BJ (cell line): ENCODE measurements around the gene LAMTOR4. TPM values are rescaled to one million over a fixed set of nuclear protein-coding genes. Genes with fewer than 3 reads are reported as not detected.

ENCODE experiments used
- CTCF ChIA-PET: fragments of 350-600 bp; formaldehyde crosslinking; extraction: SDS; loops from one replicate; lab custom pipeline; 2021; ENCODE audit warnings: antibody characterized with exemption, inconsistent platforms; lab: Yijun Ruan, JAX
- POLR2A ChIA-PET: fragments of 300-600 bp; sonication (Branson Sonifier 250); formaldehyde crosslinking; extraction: SDS; loops from one replicate; lab custom pipeline; 2021; ENCODE audit warnings: antibody characterized with exemption; lab: Charles Lee
- DNase-seq: peaks from one replicate; pipeline ENCODE4 v3.0.0-alpha.2; 2011; ENCODE audit warnings: low read depth
- H3K27me3 ChIP-seq: 2 replicates; pipeline ENCODE4 v1.6.0; 2011; ENCODE audit warnings: low read length; ENCODE audit not compliant: control insufficient read depth, insufficient read depth
- H3K36me3 ChIP-seq: 2 replicates; pipeline ENCODE4 v1.5.1; 2011; ENCODE audit warnings: low read length; ENCODE audit not compliant: control insufficient read depth, insufficient read depth
- H3K4me3 ChIP-seq: 2 replicates; pipeline ENCODE4 v1.5.1; 2011; ENCODE audit warnings: low read depth, mild to moderate bottlenecking, control low read depth, low read length
- polyA plus RNA-seq: library from polyadenylated mRNA; depleted of rRNA; stranded (reverse); fragments of >200 nt; gene quantifications from 2 replicates; pipeline ENCODE4 v1.2.3, GENCODE V29; 2011
- TF ChIP-seq, protein P1 (sequence below): IDR thresholded peaks from 2 replicates; pipeline ENCODE4 v1.5.1; 2011; ENCODE audit warnings: low read depth, mild to moderate bottlenecking, control low read depth, inconsistent platforms, low read length, moderate library complexity; ENCODE audit not compliant: insufficient read depth

Gene LAMTOR4
- polyA plus RNA-seq, 1 experiment: 193 TPM

DNA sequence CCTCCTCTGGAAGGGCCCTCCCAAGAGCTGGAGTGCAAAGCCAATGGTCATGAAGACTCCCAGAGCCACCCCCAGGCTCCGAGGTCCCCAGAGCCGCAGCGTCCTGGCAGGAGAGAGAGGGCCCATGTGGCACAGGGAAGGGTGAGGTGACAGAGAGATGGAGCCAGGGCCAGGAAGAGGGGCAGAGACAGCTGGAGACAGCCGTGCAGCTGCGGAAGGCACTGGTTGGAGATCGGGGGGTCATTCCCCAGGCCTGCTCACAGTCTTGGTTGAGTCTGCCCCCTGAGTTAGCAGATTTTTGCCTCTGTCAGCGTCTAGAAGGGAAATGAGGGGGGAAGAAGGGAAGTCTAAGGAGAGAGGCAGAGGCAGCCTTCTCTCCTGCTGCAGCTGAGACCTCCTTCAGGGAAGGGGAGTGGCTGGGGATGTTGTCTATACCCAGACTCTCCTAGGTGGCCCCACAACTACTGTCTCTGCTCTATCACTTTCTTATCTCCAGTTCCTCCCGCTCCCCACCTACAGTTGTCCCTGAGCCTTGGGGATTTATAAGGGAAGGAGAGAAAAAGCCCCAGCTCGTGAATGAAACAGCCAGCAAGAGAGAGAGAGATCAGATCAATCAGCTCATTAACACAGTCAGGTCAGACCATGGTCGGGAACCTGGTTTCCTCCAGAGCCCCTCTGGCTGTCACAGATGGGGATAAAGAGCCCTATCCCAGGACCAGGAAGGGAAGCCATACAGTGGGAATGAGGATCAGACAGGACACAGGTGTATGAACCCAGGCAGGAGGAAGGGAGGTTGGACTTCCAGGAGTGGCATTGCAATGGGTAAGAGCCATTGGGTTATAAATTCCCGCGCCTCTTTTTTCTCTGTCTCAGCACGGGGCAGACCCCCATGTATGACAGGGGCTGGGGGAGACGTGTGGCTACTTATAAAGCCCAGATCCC is 18.5 kb downstream of the LAMTOR4 start:
- POLR2A ChIA-PET: no interaction called here
- CTCF ChIA-PET: interaction anchor here (0.6 to 5.0 kb wide), 4 partner anchors 10 to 150 kb away, joined by 3 to 22 read pairs (median 4); partner anchors contain the start of genes GPC2 and STAG3
- Histone ChIP-seq H3K4me3 (peak overlapping the region; percentile 42; the same call in 1 of the 2 replicates), H3K36me3 (no peaks in the 10 kb centered on the region), H3K27me3 (no peaks in the 10 kb centered on the region)
- DNase-seq: no peak
- TF ChIP-seq, protein P1, sequence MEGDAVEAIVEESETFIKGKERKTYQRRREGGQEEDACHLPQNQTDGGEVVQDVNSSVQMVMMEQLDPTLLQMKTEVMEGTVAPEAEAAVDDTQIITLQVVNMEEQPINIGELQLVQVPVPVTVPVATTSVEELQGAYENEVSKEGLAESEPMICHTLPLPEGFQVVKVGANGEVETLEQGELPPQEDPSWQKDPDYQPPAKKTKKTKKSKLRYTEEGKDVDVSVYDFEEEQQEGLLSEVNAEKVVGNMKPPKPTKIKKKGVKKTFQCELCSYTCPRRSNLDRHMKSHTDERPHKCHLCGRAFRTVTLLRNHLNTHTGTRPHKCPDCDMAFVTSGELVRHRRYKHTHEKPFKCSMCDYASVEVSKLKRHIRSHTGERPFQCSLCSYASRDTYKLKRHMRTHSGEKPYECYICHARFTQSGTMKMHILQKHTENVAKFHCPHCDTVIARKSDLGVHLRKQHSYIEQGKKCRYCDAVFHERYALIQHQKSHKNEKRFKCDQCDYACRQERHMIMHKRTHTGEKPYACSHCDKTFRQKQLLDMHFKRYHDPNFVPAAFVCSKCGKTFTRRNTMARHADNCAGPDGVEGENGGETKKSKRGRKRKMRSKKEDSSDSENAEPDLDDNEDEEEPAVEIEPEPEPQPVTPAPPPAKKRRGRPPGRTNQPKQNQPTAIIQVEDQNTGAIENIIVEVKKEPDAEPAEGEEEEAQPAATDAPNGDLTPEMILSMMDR: no peak

DNA sequence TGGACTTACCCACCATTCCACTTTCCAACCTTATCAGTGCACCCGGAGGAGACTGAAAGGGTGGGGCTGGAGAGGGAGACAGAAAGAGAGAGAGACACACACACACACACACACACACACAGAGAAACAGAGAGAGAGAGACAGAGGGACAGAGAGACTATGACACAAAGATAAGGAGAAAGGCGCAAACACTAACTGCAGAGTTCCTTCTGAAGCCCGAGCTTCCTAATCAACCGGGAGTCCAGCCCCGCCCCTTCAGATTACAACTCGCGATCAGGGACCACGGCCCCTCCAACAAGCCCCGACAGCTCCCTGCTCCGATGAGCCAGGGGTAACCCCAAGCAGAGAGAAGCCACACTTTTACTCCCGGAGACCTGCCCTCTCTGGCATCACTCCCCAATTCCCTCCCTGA is 19.2 kb downstream of the LAMTOR4 start:
- Histone ChIP-seq H3K36me3 (no peaks in the 10 kb centered on the region), H3K27me3 (no peaks in the 10 kb centered on the region), H3K4me3 (peak overlapping the region; percentile 42)
- CTCF ChIA-PET: interaction anchor here (0.6 to 5.0 kb wide), 3 partner anchors 9 to 151 kb away, joined by 3 to 22 read pairs (median 5); partner anchors contain the start of genes GPC2 and STAG3
- TF ChIP-seq, protein P1: no peak
- POLR2A ChIA-PET: interaction anchor here (0.9 kb wide), 1 partner anchor 9 kb away, joined by 7 read pairs; the partner anchor contains the start of genes GPC2 and STAG3
- no peak for DNase-seq

DNA sequence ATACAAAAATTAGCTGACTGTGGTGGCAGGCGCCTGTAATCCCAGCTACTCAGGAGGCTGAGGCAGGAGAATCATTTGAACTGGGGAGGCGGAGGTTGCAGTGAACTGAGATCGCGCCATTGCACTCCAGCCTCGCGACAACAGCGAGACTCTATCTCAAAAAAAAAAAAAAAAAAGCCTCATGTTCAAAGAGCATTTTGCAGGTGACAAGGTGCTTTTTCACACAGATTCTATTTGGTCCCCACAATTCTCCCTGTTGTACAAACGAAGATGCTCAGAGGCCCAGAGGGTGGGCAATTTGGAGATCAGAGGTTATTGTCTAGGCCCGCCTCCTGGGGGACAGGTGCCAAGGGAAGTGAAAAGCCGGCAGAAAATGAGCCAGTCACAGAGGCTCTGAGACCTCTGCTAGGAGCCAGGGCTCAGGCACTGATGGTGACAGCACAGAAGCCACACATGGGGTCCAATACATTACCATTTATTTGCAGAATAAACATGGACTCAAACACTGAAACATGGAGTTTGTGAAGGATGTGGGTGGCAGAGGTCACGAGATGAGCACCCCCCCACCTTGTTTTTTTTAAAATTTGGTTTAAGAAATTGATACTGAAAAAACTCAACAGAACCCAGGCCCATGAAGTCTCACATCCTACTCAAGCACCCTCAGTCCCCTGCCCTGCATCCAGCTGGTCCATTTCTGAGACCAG is 20.6 kb downstream of the LAMTOR4 start:
- ChIA-PET CTCF (interaction anchor here (5.0 kb wide), 1 partner anchor 38 kb away, joined by 22 read pairs; no protein-coding TSS in a partner anchor), POLR2A (no interaction called here)
- no peaks in the 10 kb centered on the region for H3K27me3 ChIP-seq
- DNase-seq: no peak
- H3K36me3 ChIP-seq: no peaks in the 10 kb centered on the region
- no peak overlapping the region for H3K4me3 ChIP-seq
- TF ChIP-seq, protein P1: no peak

DNA sequence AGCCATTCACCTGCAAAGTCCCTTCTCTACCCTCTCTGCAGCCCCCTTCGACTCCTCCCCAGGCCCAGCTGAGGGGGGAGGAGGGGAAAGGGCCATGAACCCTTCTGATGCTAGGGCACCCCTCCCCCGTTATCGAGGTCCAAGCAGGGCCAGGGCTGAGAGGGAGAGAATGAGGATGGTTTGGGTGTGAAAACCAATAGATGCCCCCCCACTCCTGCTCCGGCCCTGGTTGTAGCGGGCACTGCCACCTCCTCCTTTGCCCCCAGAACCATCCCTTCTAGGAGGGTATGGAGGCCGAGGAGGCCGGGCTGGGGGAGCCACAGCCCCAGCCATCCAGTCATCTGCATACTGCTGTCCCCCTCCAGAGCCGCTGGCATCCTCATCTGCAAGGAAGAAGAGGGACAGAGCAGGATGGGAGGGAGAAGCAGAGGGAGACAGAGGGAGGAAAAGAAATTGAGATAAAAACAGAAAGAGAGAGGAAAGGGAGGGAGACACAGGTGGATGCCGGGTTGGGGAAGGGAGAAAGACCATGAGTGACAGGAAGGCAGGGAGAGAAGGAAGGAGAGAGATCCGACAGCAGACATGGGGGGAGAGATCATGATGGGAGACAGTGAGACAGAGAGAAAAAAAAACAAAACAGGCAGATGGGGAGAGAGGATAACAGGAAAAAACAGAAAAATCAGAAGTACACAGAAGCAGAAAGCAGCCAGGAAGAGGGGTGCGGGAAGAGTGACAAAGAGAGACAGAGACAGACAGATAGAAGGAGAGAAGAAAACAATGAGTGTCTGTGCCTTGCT is 21.6 kb downstream of the LAMTOR4 start:
- CTCF ChIA-PET: no interaction called here

More for the DNA sequence above, 21.6 kb downstream of the LAMTOR4 start:
- Histone ChIP-seq H3K27me3 (no peaks in the 10 kb centered on the region), H3K4me3 (no peak overlapping the region), H3K36me3 (no peaks in the 10 kb centered on the region)
- TF ChIP-seq, protein P1: no peak
- DNase-seq: no peak
- POLR2A ChIA-PET: no interaction called here
